ENCODE results near the gene ECM1.

Gene ECM1

DNA sequence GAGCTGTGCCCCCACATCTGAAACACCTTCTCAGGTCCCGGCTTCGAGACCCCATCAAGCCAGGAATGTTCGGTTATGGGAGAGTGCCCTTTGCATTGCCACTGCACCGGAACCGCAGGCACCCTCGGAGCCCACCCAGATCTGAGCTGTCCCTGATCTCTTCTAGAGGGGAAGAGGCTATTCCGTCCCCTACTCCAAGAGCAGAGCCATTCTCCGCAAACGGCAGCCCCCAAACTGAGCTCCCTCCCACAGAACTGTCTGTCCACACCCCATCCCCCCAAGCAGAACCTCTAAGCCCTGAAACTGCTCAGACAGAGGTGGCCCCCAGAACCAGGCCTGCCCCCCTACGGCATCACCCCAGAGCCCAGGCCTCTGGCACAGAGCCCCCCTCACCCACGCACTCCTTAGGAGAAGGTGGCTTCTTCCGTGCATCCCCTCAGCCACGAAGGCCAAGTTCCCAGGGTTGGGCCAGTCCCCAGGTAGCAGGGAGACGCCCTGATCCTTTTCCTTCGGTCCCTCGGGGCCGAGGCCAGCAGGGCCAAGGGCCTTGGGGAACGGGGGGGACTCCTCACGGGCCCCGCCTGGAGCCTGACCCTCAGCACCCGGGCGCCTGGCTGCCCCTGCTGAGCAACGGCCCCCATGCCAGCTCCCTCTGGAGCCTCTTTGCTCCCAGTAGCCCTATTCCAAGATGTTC lies 45.6 kb downstream of the ECM1 start:
- no peaks in the 10 kb centered on the region for H4K20me1 ChIP-seq (ENCODE audit: low read depth, low read length)
- no peak overlapping the region for H2AFZ ChIP-seq (ENCODE audit: low read depth, low read length, severe bottlenecking)
- H3K79me2 ChIP-seq (ENCODE audit: insufficient read depth, low read length) = no peaks in the 10 kb centered on the region
- H3K27ac ChIP-seq (ENCODE audit: low read depth, low read length) = no peak overlapping the region
- H3K4me2 ChIP-seq (ENCODE audit: low read depth, low read length, poor library complexity, severe bottlenecking) = no peak overlapping the region
- H3K9ac ChIP-seq (ENCODE audit: low read length) = no peak overlapping the region
- no peaks in the 10 kb centered on the region for H3F3A ChIP-seq (ENCODE audit: insufficient read depth)
- TF ChIP-seq EZH2phosphoT487 (conservative IDR thresholded peaks at IDR 0.05; ENCODE audit: low read length) (no peak), CTCF (IDR thresholded peaks at IDR 0.05; ENCODE audit: insufficient read depth, low read length, poor library complexity, severe bottlenecking) (no peak)
- H3K9me2 ChIP-seq (replicated peaks; ENCODE audit: insufficient read depth, low read length) = no peaks in the 10 kb centered on the region
- no peaks in the 10 kb centered on the region for H3K36me3 ChIP-seq (ENCODE audit: low read length)
- H3K9me3 ChIP-seq (ENCODE audit: insufficient read depth, low read length) = no peaks in the 10 kb centered on the region
- no peak overlapping the region for H3K4me3 ChIP-seq (ENCODE audit: insufficient read depth, low read length, poor library complexity, severe bottlenecking)
- H3K27me3 ChIP-seq (ENCODE audit: low read length) = no peaks in the 10 kb centered on the region

- H3K79me2 ChIP-seq (ENCODE audit: insufficient read depth, low read length) = no peaks in the 10 kb centered on the region
- H3K27me3 ChIP-seq (ENCODE audit: low read length) = no peaks in the 10 kb centered on the region
- H3K36me3 ChIP-seq (ENCODE audit: low read length) = no peaks in the 10 kb centered on the region
- H3K4me2 ChIP-seq (ENCODE audit: low read depth, low read length, poor library complexity, severe bottlenecking) = no peak overlapping the region
- no peaks in the 10 kb centered on the region for H3K9me3 ChIP-seq (ENCODE audit: insufficient read depth, low read length)
- H2AFZ ChIP-seq (ENCODE audit: low read depth, low read length, severe bottlenecking) = no peak overlapping the region
- H4K20me1 ChIP-seq (ENCODE audit: low read depth, low read length) = no peaks in the 10 kb centered on the region
- H3K9ac ChIP-seq (ENCODE audit: low read length) = no peak overlapping the region
- no peak overlapping the region for H3K27ac ChIP-seq (ENCODE audit: low read depth, low read length)
- TF ChIP-seq CTCF (IDR thresholded peaks at IDR 0.05; ENCODE audit: insufficient read depth, low read length, poor library complexity, severe bottlenecking) (no peak), EZH2phosphoT487 (conservative IDR thresholded peaks at IDR 0.05; ENCODE audit: low read length) (no peak)
- H3K4me3 ChIP-seq (ENCODE audit: insufficient read depth, low read length, poor library complexity, severe bottlenecking) = no peak overlapping the region
- no peaks in the 10 kb centered on the region for H3F3A ChIP-seq (ENCODE audit: insufficient read depth)
- H3K9me2 ChIP-seq (replicated peaks; ENCODE audit: insufficient read depth, low read length) = no peaks in the 10 kb centered on the region
Measured at GRCh38 chr1:150554086-150554452, 46.2 kb downstream of the ECM1 start.

- no peaks in the 10 kb centered on the region for H3K27me3 ChIP-seq (ENCODE audit: low read length)
- no peaks in the 10 kb centered on the region for H3K9me3 ChIP-seq (ENCODE audit: insufficient read depth, low read length)
- no peaks in the 10 kb centered on the region for H3K36me3 ChIP-seq (ENCODE audit: low read length)
- no peaks in the 10 kb centered on the region for H3K9me2 ChIP-seq (replicated peaks; ENCODE audit: insufficient read depth, low read length)
- TF ChIP-seq CTCF (IDR thresholded peaks at IDR 0.05; ENCODE audit: insufficient read depth, low read length, poor library complexity, severe bottlenecking) = no peak
- H3K9ac ChIP-seq (ENCODE audit: low read length) = no peak overlapping the region
- H3K27ac ChIP-seq (ENCODE audit: low read depth, low read length) = no peak overlapping the region
- peaks cover 3% of the 10 kb centered on the region for H3F3A ChIP-seq (ENCODE audit: insufficient read depth)
- no peaks in the 10 kb centered on the region for H4K20me1 ChIP-seq (ENCODE audit: low read depth, low read length)
- H3K79me2 ChIP-seq (ENCODE audit: insufficient read depth, low read length) = no peaks in the 10 kb centered on the region
- no peak overlapping the region for H3K4me3 ChIP-seq (ENCODE audit: insufficient read depth, low read length, poor library complexity, severe bottlenecking)
- H3K4me2 ChIP-seq (ENCODE audit: low read depth, low read length, poor library complexity, severe bottlenecking) = no peak overlapping the region
- no peak overlapping the region for H2AFZ ChIP-seq (ENCODE audit: low read depth, low read length, severe bottlenecking)
Measured at GRCh38 chr1:150555198-150555970, 47.5 kb downstream of the ECM1 start.

Measured in SU-DHL-6 (cell line).